Skeletal muscle tissue (tissue), 4 donors: ENCODE data around the gene ECE1. TPM values are rescaled to one million over a fixed set of nuclear protein-coding genes. Genes with fewer than 3 reads are reported as not detected.
"Not testable (repeated sequence)": the region's sequence is repeated elsewhere in the genome, so short reads cannot be mapped to it uniquely, and the experiment has no call there.

ENCODE experiments used
- H3K27ac ChIP-seq: one replicate; pipeline ENCODE4 v1.7.0; 2013; ENCODE audit warnings: mild to moderate bottlenecking, low read depth, low read length, inconsistent platforms
- H3K27me3 ChIP-seq, 3 donors: one replicate each; pipeline ENCODE4 v1.7.0; 2013; ENCODE audit warnings: low read length in 3 of 3; ENCODE audit not compliant: control insufficient read depth in 3 of 3, insufficient read depth in 3 of 3
- H3K36me3 ChIP-seq, 3 donors: one replicate each; pipeline ENCODE4 v1.7.0; 2013; ENCODE audit warnings: low read length in 3 of 3; ENCODE audit not compliant: control insufficient read depth in 3 of 3, insufficient read depth in 3 of 3
- H3K4me1 ChIP-seq, 3 donors: one replicate each; pipeline ENCODE4 v1.7.0; 2013; ENCODE audit warnings: low read length in 3 of 3, mild to moderate bottlenecking in 3 of 3; ENCODE audit not compliant: control insufficient read depth in 3 of 3, insufficient read depth in 3 of 3
- H3K4me3 ChIP-seq, 3 donors: one replicate each; pipeline ENCODE4 v1.7.0; 2013; ENCODE audit warnings: low read length in 3 of 3
- H3K9ac ChIP-seq, 3 donors: one replicate each; pipeline ENCODE4 v1.7.0; 2013; ENCODE audit warnings: low read length in 3 of 3, mild to moderate bottlenecking in 3 of 3, moderate library complexity in 2 of 3, low read depth in 1 of 3
- H3K9me3 ChIP-seq, 3 donors: one replicate each; pipeline ENCODE4 v1.7.0; 2013; ENCODE audit warnings: low read length in 3 of 3; ENCODE audit not compliant: control insufficient read depth in 3 of 3
- total RNA-seq: library from RNA; depleted of rRNA; stranded (reverse); fragments of >200 nt; gene quantifications from one replicate; pipeline ENCODE4 v1.2.3, GENCODE V29; 2014
- donor health status: Osteomylitis.

ECE1 gene
- total RNA-seq, 1 donor from 2014 or later = 25.6 TPM

- H3K4me1 ChIP-seq = peaks cover 18 to 31% (median 22%) of the 10 kb centered on the region in 3 donors
- no peak overlapping the region for H3K4me3 ChIP-seq
- no peaks in the 10 kb centered on the region for H3K9me3 ChIP-seq
- H3K27me3 ChIP-seq = peaks cover 7 to 16% (median 11%) of the 10 kb centered on the region in 3 donors
- peak overlapping the region in 2 of 3 donors; percentile 33 to 43 for H3K9ac ChIP-seq
- H3K36me3 ChIP-seq = no peaks in the 10 kb centered on the region
- peak overlapping the region; percentile 38 for H3K27ac ChIP-seq
Observed at GRCh38 chr1:21292984-21293536, 2.8 kb upstream of the ECE1 start.

- H3K9me3 ChIP-seq = no peaks in the 10 kb centered on the region
- no peaks in the 10 kb centered on the region for H3K36me3 ChIP-seq
- H3K9ac ChIP-seq = no peak overlapping the region
- peak overlapping the region; percentile 38 for H3K27ac ChIP-seq
- H3K4me3 ChIP-seq = no peak overlapping the region
- peaks cover 7 to 16% (median 11%) of the 10 kb centered on the region in 3 donors for H3K27me3 ChIP-seq
- H3K4me1 ChIP-seq = peaks cover 18 to 31% (median 22%) of the 10 kb centered on the region in 3 donors
Observed at GRCh38 chr1:21292503-21292983, 2.3 kb upstream of the ECE1 start.

GRCh38 chr1:21291964-21292363 lies 1.7 kb upstream of the ECE1 start:
- peaks cover 18 to 31% (median 22%) of the 10 kb centered on the region in 3 donors for H3K4me1 ChIP-seq
- no peak overlapping the region for H3K9ac ChIP-seq
- H3K4me3 ChIP-seq = no peak overlapping the region
- peaks cover 7 to 16% (median 11%) of the 10 kb centered on the region in 3 donors for H3K27me3 ChIP-seq
- H3K27ac ChIP-seq = no peak overlapping the region
- H3K9me3 ChIP-seq = no peaks in the 10 kb centered on the region
- H3K36me3 ChIP-seq = no peaks in the 10 kb centered on the region

- Histone ChIP-seq H3K27ac (peak overlapping the region; percentile 45), H3K36me3 (no peaks in the 10 kb centered on the region), H3K9ac (no peak overlapping the region), H3K9me3 (no peaks in the 10 kb centered on the region), H3K27me3 (peaks cover 7 to 16% (median 11%) of the 10 kb centered on the region in 3 donors), H3K4me3 (no peak overlapping the region), H3K4me1 (peaks cover 18 to 31% (median 22%) of the 10 kb centered on the region in 3 donors)
Observed at GRCh38 chr1:21291184-21291583, 921 bp upstream of the ECE1 start.

- no peaks in the 10 kb centered on the region for H3K9me3 ChIP-seq
- peak overlapping the region in 2 of 3 donors; percentile 45 to 60 for H3K9ac ChIP-seq
- peaks cover 18 to 26% (median 22%) of the 10 kb centered on the region in 3 donors for H3K4me1 ChIP-seq
- peaks cover 7 to 16% (median 11%) of the 10 kb centered on the region in 3 donors for H3K27me3 ChIP-seq
- peak overlapping the region; percentile 45 for H3K27ac ChIP-seq
- H3K4me3 ChIP-seq = peak overlapping the region; percentile 26 to 54 (median 45)
- H3K36me3 ChIP-seq = no peaks in the 10 kb centered on the region
Observed at GRCh38 chr1:21290546-21290944, 282 bp upstream of the ECE1 start.

GRCh38 chr1:21289127-21289526 lies 1.1 kb downstream of the ECE1 start:
- H3K27ac ChIP-seq = peak overlapping the region; percentile 56
- H3K9me3 ChIP-seq = no peaks in the 10 kb centered on the region
- H3K9ac ChIP-seq = peak overlapping the region; percentile 38 to 71 (median 43)
- peaks cover 7 to 16% (median 11%) of the 10 kb centered on the region in 3 donors for H3K27me3 ChIP-seq
- peaks cover 15 to 26% (median 22%) of the 10 kb centered on the region in 3 donors for H3K4me1 ChIP-seq
- no peaks in the 10 kb centered on the region for H3K36me3 ChIP-seq
- peak overlapping the region; percentile 62 to 76 (median 64) for H3K4me3 ChIP-seq

GRCh38 chr1:21287905-21288514 lies 2.3 kb downstream of the ECE1 start:
- H3K9me3 ChIP-seq = no peaks in the 10 kb centered on the region
- peak overlapping the region in 1 of 3 donors; percentile 11 for H3K9ac ChIP-seq
- H3K4me1 ChIP-seq = peaks cover 8 to 15% (median 14%) of the 10 kb centered on the region in 3 donors
- H3K4me3 ChIP-seq = no peak overlapping the region
- no peak overlapping the region for H3K27ac ChIP-seq
- H3K27me3 ChIP-seq = peaks cover 7 to 16% (median 8%) of the 10 kb centered on the region in 3 donors
- no peaks in the 10 kb centered on the region for H3K36me3 ChIP-seq

GRCh38 chr1:21285386-21285785 lies 4.9 kb downstream of the ECE1 start:
- H3K4me3 ChIP-seq, H3K27ac ChIP-seq, H3K9ac ChIP-seq, H3K36me3 ChIP-seq, H3K9me3 ChIP-seq: not testable (repeated sequence)
- Histone ChIP-seq H3K4me1 (peaks cover 7 to 18% (median 15%) of the 10 kb centered on the region in 3 donors), H3K27me3 (peaks cover 6 to 10% (median 7%) of the 10 kb centered on the region in 3 donors)

- H3K9me3 ChIP-seq = no peaks in the 10 kb centered on the region
- H3K9ac ChIP-seq = no peak overlapping the region
- no peaks in the 10 kb centered on the region for H3K36me3 ChIP-seq
- peaks cover 11 to 22% (median 19%) of the 10 kb centered on the region in 3 donors for H3K4me1 ChIP-seq
- H3K4me3 ChIP-seq = no peak overlapping the region
- no peak overlapping the region for H3K27ac ChIP-seq
- H3K27me3 ChIP-seq = peaks cover 6 to 10% (median 7%) of the 10 kb centered on the region in 3 donors
Observed at GRCh38 chr1:21285055-21285372, 5.2 kb downstream of the ECE1 start.
